HG03064 (cell line): ENCODE measurements around the gene HIPK2.

Source experiments
- ATAC-seq: cut with Tn5 transposase; IDR thresholded peaks from one replicate; pipeline ENCODE4 v1.9.1; 2021; ENCODE audit warnings: low read depth; ENCODE audit not compliant: unreplicated experiment

The HIPK2 gene

DNA sequence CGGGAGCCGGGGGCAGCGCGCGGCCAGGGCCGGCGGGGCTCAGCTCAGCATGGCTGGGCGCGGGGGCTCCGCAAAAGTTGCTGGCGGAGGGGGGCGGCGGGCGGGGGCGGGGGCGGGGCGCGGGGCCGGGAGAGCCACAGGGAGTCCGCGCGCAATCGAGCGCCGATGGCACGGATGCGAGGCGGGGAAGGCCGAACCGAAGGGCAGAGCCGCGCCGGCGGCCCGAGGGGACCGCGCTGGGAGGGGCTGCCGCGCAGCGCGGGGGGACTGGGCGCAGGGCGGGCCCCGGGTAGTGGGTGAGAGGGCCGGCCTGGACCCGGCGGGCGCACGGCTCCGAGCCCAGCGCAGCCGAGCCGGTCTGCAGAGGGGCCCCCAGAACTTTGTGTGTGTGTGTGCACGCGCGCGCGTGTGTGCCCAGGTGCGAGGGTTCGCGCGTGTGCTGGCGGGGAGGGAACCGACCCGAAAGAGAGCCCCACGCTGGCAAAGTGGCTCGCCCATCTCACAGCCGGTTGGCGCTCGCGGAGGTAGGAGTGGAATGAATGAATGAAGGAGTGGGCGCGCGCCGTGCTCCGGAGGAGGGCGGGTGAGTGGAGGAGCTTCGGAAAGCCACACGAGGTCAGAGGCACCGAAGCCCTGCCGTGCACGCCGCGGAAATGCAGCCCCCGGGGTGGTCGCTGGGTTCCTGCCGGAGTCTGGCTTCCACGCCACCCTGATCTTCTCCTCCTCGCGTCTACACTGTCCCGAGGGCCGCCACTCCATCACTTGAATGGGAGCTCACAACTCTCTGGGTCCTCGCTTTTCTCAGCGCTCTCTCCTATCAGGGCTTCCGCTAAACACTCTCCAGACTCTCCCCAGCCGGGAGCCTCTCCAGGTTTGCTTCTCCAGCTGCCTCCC, at the start of gene HIPK2:
TSS of gene HIPK2 (minus strand) at position 51 of the 894 bp plus-strand sequence. CDS start 375 bp downstream, outside the sequence.
- peak; percentile 62 for ATAC-seq

DNA sequence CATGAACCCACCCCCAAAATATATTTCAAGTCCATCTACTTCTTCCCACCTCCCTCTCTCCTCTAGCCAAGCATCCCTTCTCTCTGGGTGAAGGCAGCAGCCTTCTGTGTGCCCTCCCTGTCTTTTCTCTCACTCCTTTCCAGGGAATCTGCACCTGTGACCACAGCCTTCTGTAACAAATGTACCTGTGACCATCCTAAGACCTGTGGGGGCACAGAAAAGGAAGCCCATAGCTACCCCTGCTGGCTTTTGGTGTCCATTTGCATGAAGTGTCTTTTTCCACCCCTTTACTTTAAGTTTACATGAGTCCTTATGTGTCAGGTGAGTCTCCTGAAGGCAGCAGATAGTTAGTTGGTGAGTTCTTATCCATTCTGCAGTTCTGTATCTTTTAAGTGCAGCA, 49.2 kb upstream of the HIPK2 start:
- no peak for ATAC-seq

DNA sequence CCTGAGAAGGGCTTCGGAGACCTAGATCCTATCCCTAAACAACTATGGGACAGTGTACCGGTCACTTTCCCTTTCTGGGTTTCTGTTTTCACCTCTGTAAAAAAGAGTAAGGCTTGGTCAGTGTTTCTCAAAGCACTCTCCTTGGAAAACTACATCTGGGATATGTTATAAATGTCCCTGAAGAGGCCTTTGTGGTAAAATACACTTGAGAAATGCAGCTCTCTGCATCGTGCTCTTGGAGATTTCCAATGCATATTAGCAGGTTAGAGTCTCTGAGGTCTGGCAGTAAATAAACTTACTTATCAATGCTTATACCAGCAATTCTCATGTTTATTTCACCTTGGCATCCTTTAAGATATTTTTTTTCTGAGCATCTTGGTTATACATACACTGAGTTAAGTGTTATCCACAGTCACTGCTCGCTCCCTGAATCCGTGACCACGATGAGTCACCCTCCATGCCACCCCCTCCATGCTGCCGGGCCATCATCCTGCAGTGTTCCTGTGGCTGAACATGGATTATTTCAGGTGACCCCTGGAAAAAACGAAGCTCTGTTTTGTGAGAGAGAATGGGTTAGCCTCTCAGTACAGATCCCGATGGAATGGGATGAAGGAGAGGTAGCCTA, 48.0 kb upstream of the HIPK2 start:
- ATAC-seq = no peak

GRCh38 chr7:139823959-139824521, 46.2 kb upstream of the HIPK2 start:
- ATAC-seq = no peak

DNA sequence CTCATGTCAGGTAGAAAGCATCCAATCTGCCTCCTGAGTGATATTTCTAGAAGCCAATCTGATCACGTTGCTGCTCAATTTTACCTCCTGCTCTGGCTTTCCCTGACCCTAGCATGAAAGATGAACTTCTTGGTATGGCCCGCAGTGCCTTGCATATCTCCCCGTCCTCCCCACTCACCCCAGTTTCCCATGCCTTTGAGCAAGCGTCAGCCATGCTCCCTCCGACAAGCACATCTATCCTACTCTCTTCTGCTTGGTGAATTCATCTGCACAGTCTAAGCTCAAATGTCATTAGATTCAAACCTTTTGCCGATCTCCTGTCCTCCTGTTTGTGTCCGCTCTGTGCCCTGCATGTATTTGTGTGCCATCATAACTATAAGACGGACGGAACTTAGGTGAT, 45.1 kb upstream of the HIPK2 start:
- no peak for ATAC-seq

GRCh38 chr7:139821349-139822105, 43.7 kb upstream of the HIPK2 start:
- no peak for ATAC-seq

- no peak for ATAC-seq
These were observed 42.3 kb upstream of the HIPK2 start for GRCh38 chr7:139820089-139820488.

- no peak for ATAC-seq
These were observed 39.5 kb upstream of the HIPK2 start for GRCh38 chr7:139817249-139817648.

- no peak for ATAC-seq
These were observed 35.9 kb upstream of the HIPK2 start for GRCh38 chr7:139813689-139814088.

DNA sequence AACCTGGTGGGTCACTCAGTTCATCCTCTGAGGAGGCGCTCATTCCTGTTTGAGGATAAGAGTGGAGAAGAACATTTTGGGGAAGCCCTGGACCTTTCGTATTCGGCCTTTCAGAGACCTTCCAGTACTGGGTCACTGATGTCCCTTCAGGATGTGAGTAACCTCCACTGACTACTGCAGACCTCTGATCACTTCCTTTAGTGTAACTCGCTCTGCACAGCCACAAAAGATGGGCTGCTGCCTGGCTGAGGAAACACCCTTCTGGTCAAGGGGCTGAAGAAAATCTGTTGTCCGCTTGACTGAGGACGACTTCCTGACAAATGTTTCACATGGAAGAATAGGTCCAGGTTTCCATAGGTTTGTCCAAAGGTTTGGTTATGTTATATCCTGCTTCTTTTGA, 35.4 kb upstream of the HIPK2 start:
- no peak for ATAC-seq

DNA sequence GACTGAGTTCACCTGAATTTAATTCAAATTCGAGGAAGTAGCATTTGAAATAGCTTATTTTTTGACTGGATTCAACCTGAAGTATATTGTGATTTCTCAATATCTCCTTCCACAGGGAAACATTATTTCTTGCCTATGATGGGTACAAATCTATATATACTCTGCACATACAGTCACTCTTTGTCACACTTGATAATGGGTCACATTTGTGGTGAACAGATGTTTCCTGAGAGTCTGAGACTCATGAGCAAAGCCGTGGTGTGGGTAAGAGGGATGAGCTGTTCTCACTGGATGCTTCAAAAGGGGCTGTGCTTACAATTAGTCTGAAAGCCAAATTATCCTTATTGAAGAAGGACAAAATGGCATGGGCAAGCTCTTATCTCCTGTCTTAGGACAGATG, 33.3 kb upstream of the HIPK2 start:
- no peak for ATAC-seq

- ATAC-seq = no peak
These were observed 31.1 kb upstream of the HIPK2 start for GRCh38 chr7:139808846-139809442.

DNA sequence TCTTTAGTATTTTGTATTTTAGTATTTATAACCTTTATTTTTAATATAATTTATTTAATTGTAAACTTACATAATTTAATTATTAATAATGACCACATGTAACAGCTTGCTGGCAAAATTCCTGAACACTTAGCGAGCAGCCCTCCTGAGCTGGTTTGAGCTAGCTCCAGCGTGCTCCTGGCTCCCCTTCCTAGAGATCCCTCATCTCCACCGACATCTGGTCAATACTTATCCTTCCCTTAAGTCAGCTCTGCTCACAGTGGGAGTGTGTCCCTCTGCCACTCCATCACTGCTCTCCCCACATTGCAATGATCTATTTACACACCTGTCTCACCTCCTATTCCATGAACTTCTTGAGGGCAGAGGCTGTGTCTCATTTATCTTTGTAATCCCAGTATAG, 30.6 kb upstream of the HIPK2 start:
- no peak for ATAC-seq

GRCh38 chr7:139807009-139807408, 29.2 kb upstream of the HIPK2 start:
- ATAC-seq = no peak

DNA sequence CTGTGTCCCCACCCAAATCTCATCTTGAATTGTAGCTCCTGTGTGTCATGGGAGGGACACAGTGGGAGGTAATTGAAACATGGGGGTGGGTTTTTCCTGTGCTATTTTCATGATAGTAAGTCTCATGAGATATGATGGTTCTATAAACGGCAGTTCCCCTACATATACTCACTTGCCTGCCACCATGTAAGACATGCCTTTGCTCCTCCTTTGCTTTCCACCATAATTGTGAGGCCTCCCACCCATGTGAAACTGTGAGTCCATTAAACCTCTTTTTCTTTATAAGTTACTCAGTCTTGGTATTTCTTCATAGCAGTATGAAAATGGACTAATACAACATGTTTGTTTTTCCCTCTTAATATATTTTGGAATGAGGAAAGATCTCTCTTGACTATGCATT, 26.8 kb upstream of the HIPK2 start:
- no peak for ATAC-seq

- no peak for ATAC-seq
These were observed 21.8 kb upstream of the HIPK2 start for GRCh38 chr7:139799586-139799985.

DNA sequence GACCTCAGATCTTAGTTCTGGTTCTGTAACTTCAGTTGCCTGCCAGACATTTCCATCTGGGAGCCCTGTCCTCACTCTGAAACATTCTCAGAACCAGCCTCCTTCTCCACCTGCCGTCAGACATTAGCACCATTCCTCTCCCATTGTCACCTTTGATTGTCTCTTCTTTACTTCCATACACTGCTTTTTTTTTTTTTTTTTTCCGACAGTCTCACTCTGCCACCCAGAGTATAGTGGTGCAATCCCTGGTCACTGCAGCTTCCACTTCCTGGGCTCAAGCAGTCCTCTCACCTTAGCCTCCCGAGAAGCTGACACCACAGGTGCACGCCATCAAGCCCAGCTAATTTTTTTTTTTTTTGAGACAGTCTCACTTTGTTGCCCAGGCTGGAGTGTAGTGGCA, 21.1 kb upstream of the HIPK2 start:
- ATAC-seq = no peak

DNA sequence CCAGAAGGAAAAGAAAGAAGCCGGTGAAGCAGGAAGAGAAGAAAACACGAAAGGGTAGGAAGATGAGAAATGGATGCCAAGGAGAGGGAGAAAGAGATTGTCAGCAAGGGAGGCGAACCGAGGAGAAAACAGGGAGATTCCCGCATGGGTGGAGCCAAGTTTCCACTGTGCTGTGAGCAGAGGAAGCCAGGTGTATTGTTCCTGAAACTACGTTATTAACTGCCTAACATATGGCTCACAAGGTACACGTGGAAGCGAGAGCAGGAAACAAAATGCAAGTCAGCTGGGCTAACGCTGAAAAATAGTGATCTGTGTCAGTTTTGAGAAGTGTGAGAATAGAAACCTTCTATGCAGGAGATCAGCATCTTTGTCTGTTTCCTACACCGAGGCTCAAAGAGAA, 20.4 kb upstream of the HIPK2 start:
- ATAC-seq = no peak

- no peak for ATAC-seq
These were observed 19.8 kb upstream of the HIPK2 start for GRCh38 chr7:139797607-139798006.

DNA sequence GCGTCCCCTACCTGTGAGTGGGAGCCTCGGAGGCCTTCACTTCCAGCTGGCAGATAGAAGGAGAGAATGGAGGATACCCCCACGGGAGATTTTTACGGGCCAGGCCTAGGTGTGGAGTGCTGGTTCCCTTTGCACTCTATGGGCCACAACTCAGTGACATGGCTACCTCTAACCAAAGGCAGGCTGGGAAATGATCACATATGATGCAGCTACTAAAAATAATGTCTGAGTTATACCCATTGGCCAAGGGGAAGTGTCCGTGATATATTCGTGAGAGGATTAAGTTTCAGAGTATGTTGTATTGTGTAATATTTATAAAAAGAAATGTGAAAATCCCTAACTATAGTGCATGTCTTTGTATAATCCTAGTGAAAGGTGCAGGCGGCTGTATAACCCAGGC, 13.5 kb upstream of the HIPK2 start:
- no peak for ATAC-seq

DNA sequence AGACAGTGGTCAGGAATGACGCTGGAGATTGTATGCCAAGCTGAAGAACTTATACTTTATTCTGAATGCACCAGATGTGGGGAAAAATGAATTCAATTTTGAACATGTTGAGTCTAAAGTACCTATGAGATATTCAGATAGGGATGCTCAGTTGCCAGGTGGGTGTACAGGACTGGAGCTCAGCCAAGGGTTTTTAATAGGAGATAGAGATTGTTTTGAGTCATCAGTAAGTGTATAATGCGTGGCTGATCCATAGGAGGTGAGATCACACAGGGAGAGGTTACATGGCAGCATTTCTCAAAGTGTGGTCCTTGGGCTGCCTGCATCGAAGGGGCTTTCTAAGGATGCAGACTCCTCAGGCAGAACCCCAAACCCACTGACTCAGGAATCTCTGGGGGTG, 6.8 kb upstream of the HIPK2 start:
- no peak for ATAC-seq
